WERI-Rb-1 (cell line): ENCODE results near the gene DHDDS.

Experiments used
- DNase-seq: peaks from one replicate; pipeline ENCODE4 v3.0.0-alpha.2; 2020
- H3K27ac ChIP-seq: fragments of 250-450 bp; sonication (Bioruptor Pico); 2 replicates; pipeline ENCODE4 v1.5.1; 2020; ENCODE audit warnings: mild to moderate bottlenecking, moderate library complexity
- H3K27me3 ChIP-seq: fragments of 250-450 bp; sonication (Bioruptor Pico); 2 replicates; pipeline ENCODE4 v1.5.1; 2021; ENCODE audit warnings: mild to moderate bottlenecking, low read depth, moderate library complexity; ENCODE audit not compliant: insufficient read depth, severe bottlenecking
- H3K36me3 ChIP-seq: fragments of 250-450 bp; sonication (Bioruptor Pico); 2 replicates; pipeline ENCODE4 v1.5.1; 2020; ENCODE audit warnings: mild to moderate bottlenecking, moderate library complexity
- H3K4me3 ChIP-seq: 2 replicates; pipeline ENCODE4 v1.5.1; 2011; ENCODE audit warnings: low read depth, mild to moderate bottlenecking, control low read depth, low read length
- H3K9me3 ChIP-seq: fragments of 250-450 bp; sonication (Bioruptor Pico); 2 replicates; pipeline ENCODE4 v1.5.1; 2021; ENCODE audit warnings: mild to moderate bottlenecking, moderate library complexity; ENCODE audit not compliant: severe bottlenecking
- TF ChIP-seq, protein P1 (sequence below): IDR thresholded peaks from 2 replicates; pipeline ENCODE4 v1.5.1; 2011; ENCODE audit warnings: low read depth, mild to moderate bottlenecking, control low read depth, inconsistent platforms, low read length

DHDDS gene

GRCh38 chr1:26449868-26450267 lies 17.7 kb downstream of the DHDDS start:
- Histone ChIP-seq H3K27ac (peak overlapping the region; percentile 90), H3K4me3 (no peak overlapping the region), H3K27me3 (no peaks in the 10 kb centered on the region), H3K9me3 (no peaks in the 10 kb centered on the region), H3K36me3 (peaks cover 99% of the 10 kb centered on the region)
- TF ChIP-seq, protein P1, sequence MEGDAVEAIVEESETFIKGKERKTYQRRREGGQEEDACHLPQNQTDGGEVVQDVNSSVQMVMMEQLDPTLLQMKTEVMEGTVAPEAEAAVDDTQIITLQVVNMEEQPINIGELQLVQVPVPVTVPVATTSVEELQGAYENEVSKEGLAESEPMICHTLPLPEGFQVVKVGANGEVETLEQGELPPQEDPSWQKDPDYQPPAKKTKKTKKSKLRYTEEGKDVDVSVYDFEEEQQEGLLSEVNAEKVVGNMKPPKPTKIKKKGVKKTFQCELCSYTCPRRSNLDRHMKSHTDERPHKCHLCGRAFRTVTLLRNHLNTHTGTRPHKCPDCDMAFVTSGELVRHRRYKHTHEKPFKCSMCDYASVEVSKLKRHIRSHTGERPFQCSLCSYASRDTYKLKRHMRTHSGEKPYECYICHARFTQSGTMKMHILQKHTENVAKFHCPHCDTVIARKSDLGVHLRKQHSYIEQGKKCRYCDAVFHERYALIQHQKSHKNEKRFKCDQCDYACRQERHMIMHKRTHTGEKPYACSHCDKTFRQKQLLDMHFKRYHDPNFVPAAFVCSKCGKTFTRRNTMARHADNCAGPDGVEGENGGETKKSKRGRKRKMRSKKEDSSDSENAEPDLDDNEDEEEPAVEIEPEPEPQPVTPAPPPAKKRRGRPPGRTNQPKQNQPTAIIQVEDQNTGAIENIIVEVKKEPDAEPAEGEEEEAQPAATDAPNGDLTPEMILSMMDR: no peak
- peak; percentile 62 for DNase-seq

- DNase-seq: no peak
- TF ChIP-seq, protein P1: no peak
- H3K4me3 ChIP-seq: no peak overlapping the region
- no peaks in the 10 kb centered on the region for H3K27me3 ChIP-seq
- H3K27ac ChIP-seq: peak overlapping the region; percentile 90
- H3K9me3 ChIP-seq: no peaks in the 10 kb centered on the region
- H3K36me3 ChIP-seq: peaks cover 99% of the 10 kb centered on the region
These were observed 18.8 kb downstream of the DHDDS start for GRCh38 chr1:26450908-26451307.

GRCh38 chr1:26452459-26453183 lies 20.5 kb downstream of the DHDDS start:
- H3K4me3 ChIP-seq: no peak overlapping the region
- H3K27ac ChIP-seq: no peak overlapping the region
- TF ChIP-seq, protein P1: no peak
- H3K36me3 ChIP-seq: peaks cover 97% of the 10 kb centered on the region
- H3K27me3 ChIP-seq: no peaks in the 10 kb centered on the region
- no peak for DNase-seq
- no peaks in the 10 kb centered on the region for H3K9me3 ChIP-seq

DNA sequence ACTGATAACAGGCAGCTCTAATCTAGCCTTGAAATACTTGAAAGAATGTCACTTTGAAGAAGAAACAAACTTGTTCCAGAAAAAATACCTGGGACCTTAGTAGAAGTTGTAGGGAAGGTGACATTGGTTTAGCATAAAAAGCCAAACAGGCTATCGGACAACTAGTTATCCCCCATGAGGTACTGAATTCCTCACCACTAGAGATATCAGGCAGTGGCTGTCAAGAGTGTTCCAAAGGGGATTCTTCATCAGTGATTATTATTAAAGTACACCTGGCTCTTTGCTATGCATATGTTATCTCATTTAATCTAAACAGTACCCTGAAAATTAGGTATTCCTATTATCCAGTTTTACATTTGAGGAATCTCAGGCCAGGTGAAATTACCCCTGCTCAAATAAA lies 27.0 kb downstream of the DHDDS start:
- Histone ChIP-seq H3K27me3 (no peaks in the 10 kb centered on the region), H3K9me3 (no peaks in the 10 kb centered on the region), H3K4me3 (no peak overlapping the region), H3K27ac (peak overlapping the region; percentile 63), H3K36me3 (peaks cover 98% of the 10 kb centered on the region)
- no peak for DNase-seq
- TF ChIP-seq, protein P1: no peak

- peaks cover 98% of the 10 kb centered on the region for H3K36me3 ChIP-seq
- DNase-seq: peak; percentile 32
- no peaks in the 10 kb centered on the region for H3K9me3 ChIP-seq
- H3K4me3 ChIP-seq: no peak overlapping the region
- H3K27me3 ChIP-seq: no peaks in the 10 kb centered on the region
- peak overlapping the region; percentile 63 for H3K27ac ChIP-seq
- TF ChIP-seq, protein P1: no peak
These were observed 27.5 kb downstream of the DHDDS start for GRCh38 chr1:26459573-26460031.

DNA sequence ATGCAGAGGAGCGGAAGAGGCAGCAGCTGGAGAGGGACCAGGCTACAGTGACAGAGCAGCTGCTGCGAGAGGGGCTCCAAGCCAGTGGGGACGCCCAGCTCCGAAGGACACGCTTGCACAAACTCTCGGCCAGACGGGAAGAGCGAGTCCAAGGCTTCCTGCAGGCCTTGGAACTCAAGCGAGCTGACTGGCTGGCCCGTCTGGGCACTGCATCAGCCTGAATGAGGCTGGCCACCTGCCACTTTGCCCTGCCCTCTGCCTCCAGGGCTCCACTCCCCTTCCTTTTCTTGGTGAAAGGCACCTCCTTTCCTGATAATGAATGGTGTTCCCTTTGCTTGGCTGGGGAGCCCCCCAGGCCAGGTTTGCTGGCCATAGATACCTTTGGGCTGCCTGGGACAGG lies 36.8 kb downstream of the DHDDS start:
- TF ChIP-seq, protein P1: no peak
- DNase-seq: peak; percentile 40
- Histone ChIP-seq H3K27ac (peak overlapping the region; percentile 100), H3K4me3 (no peak overlapping the region), H3K36me3 (peaks cover 75% of the 10 kb centered on the region), H3K9me3 (no peaks in the 10 kb centered on the region), H3K27me3 (no peaks in the 10 kb centered on the region)
